ENCODE data around the gene PDE6D.

DNA sequence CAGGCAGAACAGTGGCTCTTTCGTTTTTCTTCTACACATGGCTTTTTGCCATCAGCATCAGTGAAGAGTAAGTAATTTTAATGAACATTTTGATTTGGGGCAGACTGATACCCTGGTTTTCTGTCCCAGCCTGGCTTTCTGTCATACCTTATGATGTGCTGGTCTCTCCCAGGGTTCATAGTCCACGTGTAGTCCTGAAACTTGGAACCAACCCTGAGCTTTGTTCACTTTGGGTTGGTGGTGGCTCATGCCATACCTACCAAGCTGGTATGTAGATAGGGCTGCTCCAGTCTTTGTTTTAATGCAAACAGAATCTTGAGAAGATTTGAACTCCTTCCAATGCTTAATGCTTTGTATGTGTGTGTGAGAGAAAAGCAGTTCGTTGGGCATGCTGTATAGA is 10.0 kb upstream of the PDE6D start:
- TF ChIP-seq, protein P1, sequence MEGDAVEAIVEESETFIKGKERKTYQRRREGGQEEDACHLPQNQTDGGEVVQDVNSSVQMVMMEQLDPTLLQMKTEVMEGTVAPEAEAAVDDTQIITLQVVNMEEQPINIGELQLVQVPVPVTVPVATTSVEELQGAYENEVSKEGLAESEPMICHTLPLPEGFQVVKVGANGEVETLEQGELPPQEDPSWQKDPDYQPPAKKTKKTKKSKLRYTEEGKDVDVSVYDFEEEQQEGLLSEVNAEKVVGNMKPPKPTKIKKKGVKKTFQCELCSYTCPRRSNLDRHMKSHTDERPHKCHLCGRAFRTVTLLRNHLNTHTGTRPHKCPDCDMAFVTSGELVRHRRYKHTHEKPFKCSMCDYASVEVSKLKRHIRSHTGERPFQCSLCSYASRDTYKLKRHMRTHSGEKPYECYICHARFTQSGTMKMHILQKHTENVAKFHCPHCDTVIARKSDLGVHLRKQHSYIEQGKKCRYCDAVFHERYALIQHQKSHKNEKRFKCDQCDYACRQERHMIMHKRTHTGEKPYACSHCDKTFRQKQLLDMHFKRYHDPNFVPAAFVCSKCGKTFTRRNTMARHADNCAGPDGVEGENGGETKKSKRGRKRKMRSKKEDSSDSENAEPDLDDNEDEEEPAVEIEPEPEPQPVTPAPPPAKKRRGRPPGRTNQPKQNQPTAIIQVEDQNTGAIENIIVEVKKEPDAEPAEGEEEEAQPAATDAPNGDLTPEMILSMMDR (IDR thresholded peaks at IDR 0.05; ENCODE audit: poor library complexity) = no peak
- no peak for TF ChIP-seq EZH2 (IDR thresholded peaks at IDR 0.05; ENCODE audit: borderline replicate concordance)

Measured in hepatocyte (in vitro differentiated cells).